ENCODE measurements around the gene CHID1. TPM values are rescaled to one million over a fixed set of nuclear protein-coding genes. Genes with fewer than 3 reads are reported as not detected.

CHID1 gene
- total RNA-seq, 2 experiments from 2014 or later: 38.2 to 39.2 TPM

DNA sequence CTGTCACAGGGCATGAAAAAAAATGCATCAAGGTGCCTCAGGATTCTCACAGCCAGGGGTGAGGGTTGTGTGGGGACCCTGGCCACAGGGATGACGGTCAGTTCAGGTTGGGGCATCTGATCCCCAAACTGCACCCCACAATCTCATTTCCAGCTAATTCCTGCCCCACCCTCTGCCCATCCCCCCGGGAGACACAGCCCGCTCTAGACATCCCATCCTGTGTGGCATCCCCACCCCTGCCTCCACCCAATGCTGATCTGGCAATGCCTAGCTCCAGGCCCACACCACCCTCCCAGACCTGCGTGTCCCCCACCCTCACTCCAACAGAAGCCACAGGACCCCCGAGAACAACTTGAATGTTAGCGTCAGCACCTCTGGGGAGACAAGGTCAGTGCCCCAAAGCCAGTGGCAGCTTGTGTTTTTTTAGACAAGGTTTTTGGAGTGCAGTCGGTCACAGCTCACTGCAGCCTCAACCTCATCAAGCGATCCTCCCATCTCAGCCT lies 42.7 kb downstream of the CHID1 start:
- CTCF ChIA-PET: no interaction called here
- H3K27ac Mint-ChIP-seq: no peak overlapping the region

DNA sequence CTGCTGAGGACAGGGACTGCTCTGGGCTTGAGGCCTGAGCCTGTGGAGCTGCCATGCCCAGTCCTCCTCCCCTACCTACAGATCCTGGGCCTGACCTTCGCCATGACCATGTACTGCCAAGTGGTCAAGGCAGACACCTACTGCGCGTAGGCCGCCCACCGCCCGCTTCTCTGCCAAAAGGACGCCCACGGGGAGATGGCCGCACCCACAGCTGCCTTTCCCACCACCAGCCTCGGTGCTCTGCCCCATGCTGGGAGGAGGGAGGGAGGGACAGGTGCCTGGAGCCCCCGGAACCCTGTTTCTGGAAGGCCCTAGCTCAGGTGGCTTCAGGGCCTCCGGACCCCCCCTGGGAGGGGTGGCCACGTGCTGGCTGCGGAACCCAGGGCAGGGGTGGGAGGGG lies 44.1 kb downstream of the CHID1 start:
- Mint-ChIP-seq H3K9me3 (no peaks in the 10 kb centered on the region), H3K36me3 (ENCODE audit: low read depth) (no peaks in the 10 kb centered on the region), H3K4me3 (no peak overlapping the region), H3K4me1 (no peaks in the 10 kb centered on the region), H3K27ac (no peak overlapping the region), H3K27me3 (no peaks in the 10 kb centered on the region)
- POLR2A ChIA-PET: no interaction called here
- no peak for DNase-seq
- CTCF ChIA-PET: no interaction called here

More for the DNA sequence above, 42.7 kb downstream of the CHID1 start:
- POLR2A ChIA-PET: no interaction called here
- Mint-ChIP-seq H3K4me3 (no peak overlapping the region), H3K27me3 (no peaks in the 10 kb centered on the region), H3K9me3 (no peaks in the 10 kb centered on the region), H3K36me3 (ENCODE audit: low read depth) (no peaks in the 10 kb centered on the region), H3K4me1 (no peaks in the 10 kb centered on the region)
- DNase-seq: no peak

DNA sequence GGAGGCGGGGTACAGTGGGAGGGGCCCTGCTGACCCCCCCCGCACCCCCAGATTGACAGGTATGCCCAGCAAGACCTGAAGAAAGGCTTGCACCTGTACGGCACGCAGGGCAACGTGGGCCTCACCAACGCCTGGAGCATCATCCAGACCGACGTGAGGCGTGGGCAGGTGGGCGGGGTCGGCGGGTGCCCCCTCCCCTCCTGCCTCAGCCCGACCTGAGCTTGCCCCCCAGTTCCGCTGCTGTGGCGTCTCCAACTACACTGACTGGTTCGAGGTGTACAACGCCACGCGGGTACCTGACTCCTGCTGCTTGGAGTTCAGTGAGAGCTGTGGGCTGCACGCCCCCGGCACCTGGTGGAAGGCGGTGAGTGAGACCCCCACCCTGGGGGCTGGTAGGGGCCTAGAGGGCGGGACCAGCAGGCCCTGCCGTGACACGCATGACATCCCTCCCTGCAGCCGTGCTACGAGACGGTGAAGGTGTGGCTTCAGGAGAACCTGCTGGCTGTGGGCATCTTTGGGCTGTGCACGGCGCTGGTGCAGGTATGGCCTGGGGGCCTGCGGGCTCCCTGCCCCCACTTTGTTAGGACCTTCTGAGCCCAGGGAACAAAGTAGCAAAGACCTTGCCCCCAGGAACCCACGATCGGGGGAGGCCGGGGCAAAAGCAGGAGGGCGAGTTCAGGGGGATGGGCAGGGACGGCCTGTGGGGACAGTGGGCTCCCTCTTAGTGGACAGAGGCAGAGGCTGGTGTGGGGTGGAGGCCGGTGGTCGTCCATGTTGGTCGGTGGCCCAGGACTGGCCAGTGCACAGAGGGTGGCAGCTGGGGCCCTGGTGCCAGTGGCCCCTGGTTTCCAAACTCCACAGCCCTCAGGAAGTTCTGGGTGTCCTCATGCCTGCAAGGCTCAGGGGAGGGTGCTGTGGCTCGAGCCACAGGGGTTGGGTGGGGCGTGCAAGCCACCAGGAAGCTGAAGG lies 44.9 kb downstream of the CHID1 start:
- no peaks in the 10 kb centered on the region for H3K27me3 Mint-ChIP-seq
- H3K9me3 Mint-ChIP-seq: no peaks in the 10 kb centered on the region
- no peaks in the 10 kb centered on the region for H3K4me1 Mint-ChIP-seq
- CTCF ChIA-PET: no interaction called here
- no peaks in the 10 kb centered on the region for H3K36me3 Mint-ChIP-seq (ENCODE audit: low read depth)
- POLR2A ChIA-PET: no interaction called here
- no peak overlapping the region for H3K27ac Mint-ChIP-seq
- no peak overlapping the region for H3K4me3 Mint-ChIP-seq
- no peak for DNase-seq

DNA sequence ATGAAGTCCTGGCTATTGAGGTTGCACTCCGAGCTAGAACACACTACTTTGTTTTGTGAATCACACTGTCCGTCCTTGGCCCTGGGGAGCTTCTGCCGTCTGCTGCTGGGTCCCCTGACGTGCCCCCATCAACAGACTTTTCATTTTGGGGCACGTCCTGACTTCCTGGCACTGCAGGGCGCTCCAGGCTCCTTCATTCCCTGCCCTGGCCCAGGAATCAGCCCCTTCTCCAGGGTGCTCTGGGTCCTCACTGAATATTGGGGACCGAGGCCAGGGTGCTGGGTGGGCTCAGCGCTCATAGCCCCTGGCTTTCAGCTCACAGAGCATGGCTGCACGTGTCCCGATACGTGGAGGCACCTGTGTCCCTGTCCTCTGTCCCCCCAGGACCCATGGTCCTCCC lies 45.7 kb downstream of the CHID1 start:
- ChIA-PET CTCF (no interaction called here), POLR2A (no interaction called here)
- H3K36me3 Mint-ChIP-seq (ENCODE audit: low read depth): no peaks in the 10 kb centered on the region
- no peak overlapping the region for H3K4me3 Mint-ChIP-seq
- no peak for DNase-seq
- H3K9me3 Mint-ChIP-seq: no peaks in the 10 kb centered on the region
- no peaks in the 10 kb centered on the region for H3K4me1 Mint-ChIP-seq
- no peak overlapping the region for H3K27ac Mint-ChIP-seq
- H3K27me3 Mint-ChIP-seq: no peaks in the 10 kb centered on the region

DNA sequence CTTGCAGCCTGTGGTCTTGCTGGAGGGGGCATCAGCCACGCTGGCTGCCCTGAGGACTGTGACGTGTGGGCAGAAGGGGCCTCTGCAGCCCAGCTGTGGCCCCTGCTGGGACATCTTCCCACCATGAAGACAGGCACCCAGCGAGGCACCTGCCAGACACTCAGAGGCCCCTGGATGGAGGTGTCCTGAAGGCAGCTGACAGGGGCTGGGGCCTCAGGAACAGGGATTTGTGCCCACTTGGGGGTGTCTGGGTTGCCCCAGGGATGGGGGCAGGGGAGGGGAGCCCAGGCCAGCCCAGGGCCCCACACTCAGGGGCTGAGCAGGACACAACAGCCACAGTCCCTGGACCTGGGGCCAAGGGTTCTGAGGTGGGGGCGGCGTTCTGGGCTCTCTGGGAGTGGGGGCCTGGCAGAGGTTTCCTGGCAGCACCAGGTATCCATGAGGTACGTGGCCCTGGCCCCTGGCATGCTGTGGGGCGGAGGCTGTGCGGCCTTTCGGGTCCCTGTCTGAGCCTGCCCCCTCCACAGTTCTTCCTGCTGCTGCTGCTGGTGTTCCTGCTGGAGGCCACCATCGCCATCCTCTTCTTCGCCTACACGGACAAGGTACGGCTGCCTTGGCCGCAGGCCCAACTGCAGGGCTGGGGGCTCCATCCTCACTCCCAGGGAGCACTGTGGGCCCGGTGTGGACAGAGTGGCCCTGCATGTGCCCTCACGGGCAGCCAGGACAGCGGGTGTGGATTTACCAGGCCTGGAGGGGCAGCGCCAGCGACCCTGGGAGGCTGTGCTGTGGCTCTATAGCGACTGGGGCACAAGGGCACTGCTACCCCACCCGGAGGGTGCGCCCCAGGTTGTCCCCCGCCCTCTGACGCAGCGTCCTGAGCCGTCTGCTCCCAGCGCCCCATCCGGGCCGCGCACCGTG lies 46.4 kb downstream of the CHID1 start:
- Mint-ChIP-seq H3K27ac (no peak overlapping the region), H3K4me3 (no peak overlapping the region), H3K27me3 (no peaks in the 10 kb centered on the region), H3K4me1 (no peaks in the 10 kb centered on the region), H3K9me3 (no peaks in the 10 kb centered on the region), H3K36me3 (ENCODE audit: low read depth) (no peaks in the 10 kb centered on the region)
- ChIA-PET POLR2A (no interaction called here), CTCF (no interaction called here)
- DNase-seq: no peak

DNA sequence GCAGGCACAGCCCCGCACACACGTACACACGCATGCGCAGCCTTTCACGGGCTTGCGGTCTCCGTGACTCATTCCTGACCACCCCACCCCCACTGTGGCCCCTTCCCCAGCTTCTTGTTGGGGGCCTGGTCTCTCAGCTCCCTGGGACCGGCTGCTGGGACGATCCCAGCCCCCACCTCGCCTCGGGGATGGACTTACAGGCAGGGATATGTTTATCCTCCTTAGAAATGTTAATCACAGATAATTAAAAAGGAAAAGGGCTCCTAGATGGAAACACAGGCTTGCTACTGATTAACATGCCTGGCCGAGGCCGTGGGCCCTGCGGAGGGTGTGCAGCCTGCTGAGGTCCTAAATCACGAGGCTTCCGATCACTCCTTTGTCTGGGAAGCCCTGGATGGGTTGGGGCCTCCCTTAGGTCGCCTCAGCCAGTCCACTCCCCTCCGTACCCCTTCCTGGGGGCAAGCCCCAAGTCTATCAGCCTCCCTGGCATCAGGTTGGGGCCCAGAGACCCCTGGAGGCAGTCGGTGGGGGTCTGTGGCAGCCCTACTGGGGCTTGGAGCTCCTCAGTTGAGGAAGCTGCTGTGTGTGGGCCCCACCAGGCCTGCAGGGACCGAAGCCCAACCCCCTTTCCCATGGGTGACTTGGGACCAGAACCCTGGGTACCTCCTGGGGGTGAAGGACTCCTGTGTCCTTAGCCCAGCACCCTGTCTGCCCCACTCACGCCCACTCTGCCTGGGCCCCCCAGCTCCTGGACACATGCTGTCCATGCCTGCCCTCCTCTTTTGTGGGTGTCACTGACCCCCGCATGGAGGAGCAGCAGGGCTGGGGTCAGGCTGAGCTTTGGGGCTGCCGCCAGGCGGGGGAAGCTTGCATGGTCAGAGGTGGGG lies 47.3 kb downstream of the CHID1 start:
- no peaks in the 10 kb centered on the region for H3K36me3 Mint-ChIP-seq (ENCODE audit: low read depth)
- no peak overlapping the region for H3K27ac Mint-ChIP-seq
- no peaks in the 10 kb centered on the region for H3K4me1 Mint-ChIP-seq
- POLR2A ChIA-PET: no interaction called here
- H3K27me3 Mint-ChIP-seq: no peaks in the 10 kb centered on the region
- CTCF ChIA-PET: no interaction called here
- H3K9me3 Mint-ChIP-seq: no peaks in the 10 kb centered on the region
- H3K4me3 Mint-ChIP-seq: no peak overlapping the region
- DNase-seq: no peak

DNA sequence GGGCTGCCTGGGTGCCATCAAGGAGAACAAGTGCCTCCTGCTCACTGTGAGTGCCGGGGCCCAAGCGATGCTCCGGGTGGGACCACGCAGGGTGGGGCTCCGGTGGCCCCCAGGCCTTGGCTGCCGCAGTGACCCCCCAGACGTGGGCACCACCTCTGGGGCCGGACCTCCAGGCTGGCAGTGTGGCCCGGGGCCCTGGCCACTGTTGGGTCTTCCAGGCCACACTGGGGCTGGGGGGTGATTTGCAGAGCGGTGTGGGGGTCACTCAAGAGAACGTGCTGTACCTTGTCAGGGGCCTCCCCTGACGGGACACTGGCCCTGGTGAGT lies 48.0 kb downstream of the CHID1 start:
- POLR2A ChIA-PET: no interaction called here
- H3K27ac Mint-ChIP-seq: no peak overlapping the region
- no peak overlapping the region for H3K4me3 Mint-ChIP-seq
- no peaks in the 10 kb centered on the region for H3K27me3 Mint-ChIP-seq
- CTCF ChIA-PET: no interaction called here
- no peak for DNase-seq
- H3K9me3 Mint-ChIP-seq: no peaks in the 10 kb centered on the region
- H3K4me1 Mint-ChIP-seq: no peaks in the 10 kb centered on the region
- no peaks in the 10 kb centered on the region for H3K36me3 Mint-ChIP-seq (ENCODE audit: low read depth)

DNA sequence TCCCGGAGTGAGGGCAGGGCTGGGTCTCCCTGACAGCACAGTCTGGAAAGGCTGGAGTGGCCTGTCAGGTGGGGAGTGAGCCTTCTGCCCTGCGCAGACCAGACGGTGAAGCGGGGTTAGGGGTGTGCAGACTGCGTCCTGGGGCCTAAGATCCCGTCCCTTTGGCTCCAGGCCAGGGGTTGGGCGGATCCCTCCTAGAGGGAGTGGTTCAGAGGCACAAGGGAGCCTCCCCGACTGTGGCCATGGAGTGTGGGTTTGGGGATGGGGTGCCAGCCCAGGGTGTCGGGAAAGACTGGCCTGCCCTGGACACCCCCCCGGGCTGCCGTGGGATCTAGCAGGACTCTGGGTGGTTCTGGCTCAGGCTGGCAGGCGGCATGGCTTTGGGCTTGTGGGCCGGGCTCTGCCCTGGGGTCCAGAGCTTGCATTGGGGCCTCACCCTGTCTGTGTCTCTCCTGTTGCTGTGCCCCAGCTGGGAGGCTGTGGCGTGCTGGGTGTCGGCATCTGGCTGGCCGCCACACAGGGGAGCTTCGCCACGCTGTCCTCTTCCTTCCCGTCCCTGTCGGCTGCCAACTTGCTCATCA lies 48.4 kb downstream of the CHID1 start:
- DNase-seq: no peak
- no peaks in the 10 kb centered on the region for H3K36me3 Mint-ChIP-seq (ENCODE audit: low read depth)
- H3K27ac Mint-ChIP-seq: no peak overlapping the region
- H3K4me3 Mint-ChIP-seq: no peak overlapping the region
- CTCF ChIA-PET: no interaction called here
- H3K27me3 Mint-ChIP-seq: no peaks in the 10 kb centered on the region
- no peaks in the 10 kb centered on the region for H3K9me3 Mint-ChIP-seq
- POLR2A ChIA-PET: no interaction called here
- H3K4me1 Mint-ChIP-seq: no peaks in the 10 kb centered on the region

DNA sequence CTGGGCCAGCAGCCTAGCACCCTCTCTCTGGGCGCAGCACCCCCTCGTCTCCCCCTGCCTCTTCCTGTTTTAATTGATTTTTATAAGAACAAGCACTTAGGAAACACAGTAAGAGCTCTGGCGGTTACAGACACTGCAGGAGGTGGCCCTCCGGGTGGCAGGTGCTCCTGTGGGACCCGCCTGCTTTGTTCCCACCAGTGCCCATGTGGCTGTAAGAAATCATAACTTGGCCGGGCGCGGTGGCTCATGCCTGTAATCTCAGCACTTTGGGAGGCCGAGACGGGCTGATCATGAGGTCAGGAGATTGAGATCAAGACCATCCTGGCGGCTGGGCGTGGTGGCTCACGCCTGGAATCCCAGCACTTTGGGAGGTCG lies 49.5 kb downstream of the CHID1 start:
- H3K36me3 Mint-ChIP-seq (ENCODE audit: low read depth): no peaks in the 10 kb centered on the region
- POLR2A ChIA-PET: no interaction called here
- DNase-seq: no peak
- CTCF ChIA-PET: no interaction called here
- H3K9me3 Mint-ChIP-seq: no peaks in the 10 kb centered on the region
- H3K27me3 Mint-ChIP-seq: no peaks in the 10 kb centered on the region
- H3K27ac Mint-ChIP-seq: no peak overlapping the region
- no peak overlapping the region for H3K4me3 Mint-ChIP-seq
- H3K4me1 Mint-ChIP-seq: no peaks in the 10 kb centered on the region

DNA sequence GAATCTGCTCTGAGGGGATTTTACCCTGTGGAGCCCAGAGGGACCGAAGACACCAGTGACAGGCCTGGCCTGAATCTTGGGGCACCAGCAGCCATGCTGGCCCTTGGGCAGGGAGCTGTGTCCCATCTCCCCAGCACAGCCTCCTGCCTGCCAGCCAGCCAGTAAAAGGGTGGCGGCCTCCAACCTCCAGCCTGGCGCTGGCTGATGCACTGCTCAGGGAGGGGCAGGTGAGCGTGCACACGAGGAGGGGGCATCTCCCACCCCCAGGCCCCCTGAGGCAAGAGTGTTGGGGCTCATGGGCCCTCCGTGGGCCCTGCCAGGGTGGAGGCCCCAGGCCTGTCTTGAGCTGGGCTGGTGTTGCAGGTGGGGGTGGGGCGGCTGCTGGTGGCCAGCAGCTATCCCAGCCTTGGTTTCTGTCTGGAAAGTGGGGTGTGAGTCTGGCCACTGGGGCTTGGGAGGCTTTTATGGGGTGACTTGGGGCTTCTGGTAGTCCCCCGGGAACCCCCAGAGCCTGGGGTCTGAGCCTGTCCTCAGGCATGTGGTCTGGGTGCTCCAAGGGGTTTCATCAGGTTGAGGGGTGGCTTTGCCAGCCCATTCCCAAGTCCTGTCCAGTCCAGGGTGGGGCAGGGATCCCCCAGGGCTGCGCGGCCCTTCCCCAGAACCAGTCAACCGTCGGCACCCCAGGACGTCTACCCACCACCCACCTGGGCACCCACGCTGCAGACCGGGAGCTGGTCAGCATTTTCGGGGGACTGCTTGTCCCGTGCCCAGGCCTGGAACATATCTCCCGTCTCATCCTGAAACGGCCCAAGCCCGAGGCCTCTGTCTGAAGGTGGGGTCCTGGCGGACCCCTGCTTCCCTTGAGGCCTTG lies 50.1 kb downstream of the CHID1 start:
- Mint-ChIP-seq H3K27me3 (no peaks in the 10 kb centered on the region), H3K36me3 (ENCODE audit: low read depth) (no peaks in the 10 kb centered on the region), H3K4me3 (no peak overlapping the region), H3K9me3 (no peaks in the 10 kb centered on the region), H3K27ac (no peak overlapping the region), H3K4me1 (no peaks in the 10 kb centered on the region)
- CTCF ChIA-PET: no interaction called here
- DNase-seq: no peak
- POLR2A ChIA-PET: no interaction called here

DNA sequence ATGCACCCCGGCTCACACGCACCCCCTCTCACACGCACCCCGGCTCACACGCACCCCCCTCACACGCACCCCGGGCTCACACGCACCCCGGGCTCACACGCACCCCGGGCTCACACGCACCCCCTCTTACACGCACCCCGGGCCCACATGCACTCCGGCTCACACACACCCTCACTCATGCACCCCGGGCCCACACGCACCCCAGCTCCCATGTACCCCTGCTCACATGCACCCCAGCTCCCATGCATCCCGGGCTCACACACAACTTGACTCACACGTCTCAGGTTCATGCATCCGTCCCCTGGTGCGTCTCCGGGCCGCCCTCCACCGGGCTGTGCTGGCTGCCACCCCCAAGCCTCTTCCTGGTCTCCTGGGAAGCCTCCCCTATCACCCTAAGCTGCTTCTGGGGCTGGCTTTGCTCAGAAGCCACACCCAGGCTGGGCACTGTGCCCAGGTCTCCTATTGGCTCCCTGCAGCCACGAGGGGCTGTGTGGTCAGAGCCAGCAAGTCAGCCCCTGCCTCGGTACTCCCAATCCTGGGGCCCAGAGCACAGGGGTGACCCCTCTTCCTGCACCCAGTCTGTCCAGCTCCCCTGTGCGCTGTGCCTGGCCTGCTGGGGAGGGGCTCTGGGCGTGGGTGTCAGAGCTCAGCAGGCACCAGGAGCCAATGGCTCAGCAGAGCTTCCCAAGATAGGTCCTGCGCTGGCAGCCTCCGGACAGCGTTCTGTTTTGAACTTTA lies 51.0 kb downstream of the CHID1 start:
- H3K27ac Mint-ChIP-seq: no peak overlapping the region
- POLR2A ChIA-PET: no interaction called here
- H3K27me3 Mint-ChIP-seq: no peaks in the 10 kb centered on the region
- H3K4me3 Mint-ChIP-seq: no peak overlapping the region
- DNase-seq: no peak
- H3K36me3 Mint-ChIP-seq (ENCODE audit: low read depth): no peaks in the 10 kb centered on the region
- no peaks in the 10 kb centered on the region for H3K9me3 Mint-ChIP-seq
- CTCF ChIA-PET: interaction anchor here (0.6 kb wide), 1 partner anchor 1882 kb away, joined by 3 read pairs; no protein-coding TSS in a partner anchor
- H3K4me1 Mint-ChIP-seq: no peaks in the 10 kb centered on the region

Data from activated CD4-positive, alpha-beta memory T cell treated with anti-CD3 and anti-CD28 coated beads, Interleukin-2, amount 10 ng/mL, durations not matched to agents 7 days and 5 days (primary cell).